HG03175 (cell line): ENCODE results near the gene ARID3A.
A peak's percentile ranks its signal among the peaks of the same experiment; 100 is the strongest.
"Not testable (repeated sequence)": the region's sequence is repeated elsewhere in the genome, so short reads cannot be mapped to it uniquely, and the experiment has no call there.

ENCODE experiments used
- ATAC-seq: cut with Tn5 transposase; IDR thresholded peaks from one replicate; pipeline ENCODE4 v1.9.1; 2021; ENCODE audit warnings: mild to moderate bottlenecking, moderate library complexity; ENCODE audit not compliant: unreplicated experiment

The ARID3A gene

GRCh38 chr19:891421-892200 lies 34.2 kb upstream of the ARID3A start:
- not testable (repeated sequence) for ATAC-seq

- ATAC-seq = no peak
Observed at GRCh38 chr19:892243-892893, 33.5 kb upstream of the ARID3A start.

DNA sequence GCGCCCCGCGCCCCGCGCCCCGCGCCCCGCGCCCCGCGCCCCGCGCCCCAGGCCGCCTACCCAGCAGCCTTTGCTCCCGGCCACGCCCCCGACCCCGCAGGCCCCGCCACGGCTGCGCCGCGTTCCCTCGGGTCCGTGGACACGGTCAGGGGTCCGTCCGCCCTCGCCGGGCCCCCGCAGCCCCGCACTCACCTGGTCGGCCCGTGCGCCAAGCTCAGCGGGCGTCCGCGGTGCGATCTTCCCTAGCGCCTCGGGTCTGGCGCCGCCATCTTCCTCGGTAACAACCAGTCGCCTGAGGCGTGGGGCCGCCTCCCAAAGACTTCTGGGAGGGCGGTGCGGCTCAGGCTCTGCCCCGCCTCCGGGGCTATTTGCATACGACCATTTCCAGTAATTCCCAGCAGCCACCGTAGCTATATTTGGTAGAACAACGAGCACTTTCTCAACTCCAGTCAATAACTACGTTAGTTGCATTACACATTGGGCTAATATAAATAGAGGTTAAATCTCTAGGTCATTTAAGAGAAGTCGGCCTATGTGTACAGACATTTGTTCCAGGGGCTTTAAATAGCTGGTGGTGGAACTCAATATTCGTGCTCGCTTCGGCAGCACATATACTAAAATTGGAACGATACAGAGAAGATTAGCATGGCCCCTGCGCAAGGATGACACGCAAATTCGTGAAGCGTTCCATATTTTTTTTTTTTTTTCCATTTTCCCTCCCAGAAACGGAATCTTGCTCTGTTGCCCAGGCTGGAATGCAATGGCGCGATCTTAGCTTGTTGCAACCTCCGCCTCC lies 32.7 kb upstream of the ARID3A start, which contains the start of the genes MED16 and RNU6-9:
TSS of gene MED16 (minus strand) at position 294 of the 796 bp plus-strand sequence. CDS start 2,056 bp downstream, outside the sequence.
TSS of gene RNU6-9 (plus strand) at position 591 of the 796 bp plus-strand sequence.
- ATAC-seq = peak; percentile 79

DNA sequence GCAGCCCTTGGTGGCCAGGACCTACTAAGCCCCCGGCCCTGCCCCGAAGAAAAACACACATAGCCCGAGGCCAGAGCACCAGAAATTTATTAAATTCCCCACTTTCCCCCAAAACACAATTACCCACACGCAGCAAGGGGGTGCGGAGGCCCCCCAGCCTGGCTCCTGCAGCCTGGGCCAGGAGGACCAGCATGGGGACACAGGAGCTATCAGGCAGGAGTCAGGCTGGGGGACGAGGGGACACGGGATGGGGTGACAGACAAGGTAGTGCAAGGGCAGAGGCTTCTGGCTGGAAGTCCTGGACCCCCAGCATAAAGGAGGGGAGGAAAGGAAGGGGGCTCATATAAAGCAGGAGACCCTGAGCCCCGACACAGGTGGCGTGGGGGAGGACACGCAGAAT lies 29.4 kb upstream of the ARID3A start:
- no peak for ATAC-seq

DNA sequence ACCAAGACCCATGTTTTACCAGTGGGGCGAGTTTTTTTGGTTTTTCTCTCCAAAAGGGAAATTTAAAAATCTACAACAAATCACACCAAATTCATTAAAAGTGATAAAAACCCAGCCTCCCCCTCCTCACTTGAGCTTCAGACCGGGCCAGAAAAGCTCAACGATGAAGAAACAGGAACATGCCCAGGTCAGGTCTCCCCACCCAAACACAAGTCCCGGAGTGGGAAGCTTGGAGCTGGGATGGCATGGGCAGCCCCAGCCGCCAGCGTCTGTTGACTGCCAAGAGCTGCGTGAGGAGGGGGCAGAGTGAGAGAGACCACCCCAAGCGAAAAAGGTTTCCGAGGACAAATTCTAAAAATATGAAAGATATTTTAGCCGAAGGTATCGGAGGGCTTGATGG lies 28.8 kb upstream of the ARID3A start:
- ATAC-seq = no peak

GRCh38 chr19:897442-898039 lies 28.3 kb upstream of the ARID3A start:
- no peak for ATAC-seq

DNA sequence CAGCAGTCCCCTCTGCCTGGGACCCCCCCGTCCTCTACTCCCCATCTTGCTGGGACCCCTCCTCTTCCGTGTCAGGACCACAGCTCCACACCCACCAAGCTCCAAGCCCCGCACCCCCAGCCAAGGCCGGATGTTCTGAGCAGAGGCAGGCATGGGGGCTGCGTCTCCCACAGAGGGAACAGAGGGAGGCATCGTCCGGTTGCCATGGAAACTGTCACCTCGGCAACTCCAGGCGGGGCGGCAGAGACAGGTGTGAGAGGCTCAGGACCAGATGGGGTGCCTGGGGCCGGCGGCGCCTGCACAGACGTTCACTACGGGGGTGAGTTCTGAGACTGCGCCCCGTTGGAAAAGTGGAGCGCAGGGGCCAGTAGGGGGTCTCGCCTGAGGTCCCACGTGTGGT lies 27.2 kb upstream of the ARID3A start:
- no peak for ATAC-seq

DNA sequence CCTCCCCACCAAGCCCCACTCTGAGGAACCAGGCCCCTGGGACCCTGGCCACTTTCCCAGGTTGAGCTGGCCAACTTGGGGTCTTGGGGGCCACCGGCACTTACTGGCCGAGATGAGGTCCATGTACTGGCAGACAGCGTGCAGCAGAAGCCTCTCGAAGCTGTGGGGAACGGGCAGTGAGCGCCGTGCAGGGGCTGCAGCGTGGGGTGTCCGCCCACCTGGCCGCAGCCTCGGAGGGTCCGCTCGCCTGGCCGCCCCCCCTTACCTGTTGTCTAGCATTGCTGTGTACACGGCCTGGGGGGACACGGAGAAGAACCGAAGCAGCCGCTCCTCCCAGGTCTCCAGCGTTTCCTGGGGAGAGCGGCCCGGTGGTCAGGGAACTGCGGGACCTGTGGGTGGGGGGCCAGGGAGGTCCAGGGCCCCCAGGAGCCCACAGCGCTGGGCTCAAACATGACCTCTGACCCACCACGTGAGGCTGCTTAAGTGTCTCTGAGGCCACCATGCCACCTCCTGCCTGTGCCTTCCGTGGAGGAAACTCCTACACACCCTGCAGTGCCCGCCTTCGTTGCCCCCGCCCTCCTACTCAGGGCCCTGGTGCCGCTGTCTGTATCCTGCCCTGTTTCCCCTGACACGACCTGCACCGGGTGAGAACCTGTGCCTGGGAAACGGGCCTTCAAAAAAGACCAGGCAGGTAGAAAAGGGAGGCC lies 26.3 kb upstream of the ARID3A start:
- ATAC-seq = no peak

GRCh38 chr19:900043-900301 lies 25.9 kb upstream of the ARID3A start:
- ATAC-seq = no peak

DNA sequence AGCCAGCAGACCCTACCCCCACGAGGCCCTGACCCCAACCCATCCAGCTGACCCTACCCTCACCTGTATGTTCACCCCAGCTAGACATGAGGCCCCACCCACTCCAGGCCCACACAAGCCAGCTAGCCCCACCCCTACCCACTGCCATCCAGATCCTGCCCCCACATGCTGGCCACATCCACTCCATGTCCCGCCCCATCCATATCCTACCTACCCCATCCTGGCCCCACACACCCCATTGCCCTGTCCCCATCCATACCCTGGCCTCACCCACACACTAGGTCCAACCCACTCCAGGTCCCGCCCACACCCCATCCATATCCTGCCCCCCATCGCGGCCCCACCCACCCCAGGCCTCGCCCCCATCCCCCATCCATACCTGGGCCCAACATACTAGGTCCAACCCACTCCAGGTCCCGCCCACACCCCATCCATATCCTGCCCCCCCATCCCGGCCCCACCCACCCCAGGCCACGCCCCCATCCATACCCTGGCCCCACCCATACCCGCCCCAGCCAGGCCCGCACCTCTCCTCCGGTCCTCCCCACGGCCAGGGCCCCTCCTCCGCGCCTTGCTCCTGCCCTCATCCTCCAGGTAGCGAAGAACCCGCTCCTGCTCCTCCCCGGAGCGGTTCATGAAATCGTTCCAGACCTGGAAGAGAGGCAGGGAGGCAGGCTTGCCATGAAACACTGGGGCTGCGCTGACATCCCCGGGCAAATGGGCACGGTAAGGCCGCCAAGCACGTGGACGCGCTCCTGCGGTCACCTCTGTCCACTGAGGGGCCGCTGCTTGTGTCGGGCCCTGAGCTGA lies 25.3 kb upstream of the ARID3A start:
- no peak for ATAC-seq

GRCh38 chr19:901216-902092 lies 24.4 kb upstream of the ARID3A start:
- ATAC-seq = no peak

GRCh38 chr19:902093-902370 lies 23.8 kb upstream of the ARID3A start:
- no peak for ATAC-seq

DNA sequence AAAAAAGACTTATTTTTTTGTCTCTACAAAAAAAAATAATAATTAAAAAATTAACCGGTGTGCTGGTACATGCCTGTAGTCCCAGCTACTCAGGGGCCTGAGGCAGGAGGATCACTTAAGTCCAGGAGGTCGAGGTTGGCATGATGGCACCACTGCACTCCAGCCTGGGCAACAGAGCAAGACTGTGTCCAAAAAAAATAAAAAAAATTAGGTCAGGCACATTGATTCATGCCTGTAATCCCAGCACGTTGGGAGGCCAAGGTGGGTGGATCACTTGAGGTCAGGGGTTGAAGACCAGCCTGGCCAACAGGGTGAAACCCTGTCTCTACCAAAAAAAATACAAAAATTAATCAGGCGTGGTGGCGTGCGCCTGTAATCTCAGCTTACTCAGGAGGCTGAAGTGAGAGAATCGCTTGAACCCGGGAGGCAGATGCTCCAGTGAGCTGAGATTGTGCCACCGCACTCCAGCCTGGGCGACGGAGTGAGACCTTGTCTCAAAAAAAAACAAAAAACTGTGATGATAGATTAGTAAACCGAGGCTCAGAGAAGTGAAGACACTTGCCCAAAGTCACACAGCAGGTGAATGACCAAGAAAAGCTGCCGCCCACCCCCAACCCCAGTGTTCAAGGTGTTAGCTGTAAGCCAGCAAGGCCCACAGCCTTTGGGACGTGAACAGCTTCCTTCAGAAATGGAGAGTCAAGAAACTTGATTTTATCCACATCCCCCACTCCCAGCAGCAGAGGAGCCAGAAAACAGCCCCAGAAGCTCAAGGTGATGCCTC lies 23.2 kb upstream of the ARID3A start:
- no peak for ATAC-seq

DNA sequence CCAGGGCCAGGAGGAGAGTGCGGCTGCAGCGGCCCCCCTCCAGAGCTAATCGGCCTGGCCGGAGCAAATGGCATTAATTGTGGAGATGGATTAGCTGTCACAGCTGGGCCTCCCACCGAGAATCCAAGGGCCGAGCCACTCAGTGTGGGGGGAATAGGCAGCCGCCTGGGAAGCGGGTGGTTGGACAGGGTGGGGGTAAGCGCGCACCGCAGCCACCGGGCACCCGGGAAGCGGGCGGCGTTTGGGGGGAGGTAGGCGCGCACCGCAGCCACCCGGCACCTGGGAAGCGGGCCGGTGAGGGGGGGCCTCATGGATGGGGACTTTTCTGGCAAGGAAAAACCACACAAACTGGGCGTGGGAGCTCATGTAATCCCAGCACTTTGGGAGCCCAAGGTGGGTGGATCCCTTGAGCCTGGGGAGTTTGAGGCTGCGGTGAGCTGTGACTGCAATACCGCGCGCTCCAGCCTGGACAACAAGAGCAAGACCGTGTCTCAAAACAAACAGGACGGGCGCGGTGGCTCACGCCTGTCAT lies 22.5 kb upstream of the ARID3A start:
- ATAC-seq = no peak

- no peak for ATAC-seq
Observed at GRCh38 chr19:904545-904944, 21.3 kb upstream of the ARID3A start.

- ATAC-seq = no peak
Observed at GRCh38 chr19:906480-906879, 19.4 kb upstream of the ARID3A start.

- ATAC-seq = no peak
Observed at GRCh38 chr19:907183-907853, 18.5 kb upstream of the ARID3A start.
